Panc1 (cell line): ENCODE data around the gene FKBP6. TPM values are rescaled to one million over a fixed set of nuclear protein-coding genes. Genes with fewer than 3 reads are reported as not detected.

Experiments
- ATAC-seq: fragments of 200-7000 bp; cut with Tn5 transposase; 2 replicates; pipeline ENCODE4 v1.9.1; 2020; ENCODE audit warnings: mild to moderate bottlenecking, moderate library complexity
- BruUV-seq: library from RNA; stranded (reverse); fragments of 400-500 nt; replicated peaks from 2 replicates; lab custom pipeline; 2021; lab: Mats Ljungman, UMichigan
- CTCF ChIA-PET: fragments of 300-600 bp; sonication (Branson Sonifier 250); formaldehyde crosslinking; loops from one replicate; lab custom pipeline; 2022; ENCODE audit warnings: antibody characterized with exemption; lab: Charles Lee
- POLR2A ChIA-PET: fragments of 300-600 bp; sonication (Branson Sonifier 250); formaldehyde crosslinking; loops from one replicate; lab custom pipeline; 2022; ENCODE audit warnings: antibody characterized with exemption; lab: Charles Lee
- DNase-seq: peaks from one replicate; pipeline ENCODE4 v3.0.0-alpha.2; 2010; ENCODE audit warnings: low read depth, low spot score
- H3K27ac ChIP-seq: 2 replicates; pipeline ENCODE4 v1.5.1; 2011; ENCODE audit warnings: mild to moderate bottlenecking, low read length, inconsistent platforms
- H3K27me3 ChIP-seq: fragments of 200-500 bp; sonication (Bioruptor generic); 2 replicates; pipeline ENCODE4 v1.6.0; 2014; ENCODE audit warnings: low read length, inconsistent platforms; ENCODE audit not compliant: control insufficient read depth, insufficient read depth
- H3K36me3 ChIP-seq: fragments of 200-500 bp; sonication (Bioruptor generic); 2 replicates; pipeline ENCODE4 v1.5.1; 2014; ENCODE audit warnings: inconsistent platforms, mild to moderate bottlenecking, low read length, moderate library complexity; ENCODE audit not compliant: control insufficient read depth, insufficient read depth
- H3K4me1 ChIP-seq: 2 replicates; pipeline ENCODE4 v1.5.1; 2011; ENCODE audit warnings: inconsistent platforms, mild to moderate bottlenecking, low read length, moderate library complexity; ENCODE audit not compliant: control insufficient read depth, insufficient read depth
- H3K4me3 ChIP-seq, 2 experiments: 2 replicates each; pipeline ENCODE4 v1.5.1; 2011 to 2012; ENCODE audit warnings: low read depth in 2 of 2, low read length in 2 of 2, mild to moderate bottlenecking in 2 of 2, inconsistent platforms in 1 of 2, moderate library complexity in 1 of 2
- H3K9me3 ChIP-seq: fragments of 200-500 bp; sonication (Bioruptor generic); 2 replicates; pipeline ENCODE4 v1.5.1; 2014; ENCODE audit warnings: low read depth, mild to moderate bottlenecking, inconsistent platforms, low read length, moderate library complexity; ENCODE audit not compliant: control insufficient read depth, insufficient read depth
- CTCF ChIP-seq: fragments of 450-650 bp; IDR thresholded peaks from 2 replicates; pipeline ENCODE4 v1.5.1; 2017; ENCODE audit warnings: mild to moderate bottlenecking
- POLR2AphosphoS5 ChIP-seq: IDR thresholded peaks from 2 replicates; pipeline ENCODE4 v1.6.1; 2012; ENCODE audit warnings: mild to moderate bottlenecking, low read depth, low read length, moderate library complexity
- REST ChIP-seq, 2 experiments: IDR thresholded peaks; 2 replicates each; pipeline ENCODE4 v1.6.1; 2011 to 2012; ENCODE audit warnings: low read depth in 2 of 2, control low read depth in 1 of 2, low read length in 1 of 2, mild to moderate bottlenecking in 1 of 2, moderate library complexity in 1 of 2; ENCODE audit not compliant: insufficient read depth in 1 of 2
- SIN3A ChIP-seq: IDR thresholded peaks from 2 replicates; pipeline ENCODE4 v1.6.1; 2012; ENCODE audit warnings: low read depth, mild to moderate bottlenecking, low read length, moderate library complexity, borderline replicate concordance; ENCODE audit not compliant: insufficient read depth
- TCF7L2 ChIP-seq: IDR thresholded peaks from 2 replicates; pipeline ENCODE4 v1.6.1; 2011; ENCODE audit warnings: mild to moderate bottlenecking, low read depth, low read length, inconsistent platforms
- in situ Hi-C: cut with HindIII; loops from 2 replicates; pipeline ENCODE4 v1.10.0; 2016; ENCODE audit warnings: low sequenced_read_pairs, low pct_unique_long_range_greater_than_20kb
- intact Hi-C: fragments of 100-400 bp; cut with micrococcal nuclease; formaldehyde crosslinking; loops from one replicate; pipeline ENCODE4 v1.10.0; 2022; ENCODE audit not compliant: unreplicated experiment
- total RNA-seq: library from RNA; stranded (reverse); gene quantifications from one replicate; pipeline ENCODE4 v1.2.1, GENCODE V29; 2021; ENCODE audit not compliant: unreplicated experiment

FKBP6 gene
- total RNA-seq, 1 experiment from 2014 or later = not detected

- no peak overlapping the region for H3K27ac ChIP-seq
- TF ChIP-seq CTCF (no peak), TCF7L2 (no peak), SIN3A (no peak), REST (IDR thresholded peaks at IDR 0.05; ENCODE audit: insufficient read depth in 1 of 2, low read depth in 2 of 2, low read length in 1 of 2) (no peak), POLR2AphosphoS5 (no peak)
- no peak overlapping the region for H3K4me3 ChIP-seq
- ATAC-seq (no peak), DNase-seq (no peak)
- intact Hi-C loops = no loop called here
- POLR2A ChIA-PET = no interaction called here
- in situ Hi-C loops = no loop called here
- H3K27me3 ChIP-seq = no peaks in the 10 kb centered on the region
- BruUV-seq = no TSS peak
- CTCF ChIA-PET = no interaction called here
- no peaks in the 10 kb centered on the region for H3K36me3 ChIP-seq
- no peaks in the 10 kb centered on the region for H3K9me3 ChIP-seq
- peaks cover 4% of the 10 kb centered on the region for H3K4me1 ChIP-seq
Observed at GRCh38 chr7:73353243-73353642, 25.3 kb downstream of the FKBP6 start.

- no peak for ATAC-seq
Observed at GRCh38 chr7:73354196-73354595, 26.2 kb downstream of the FKBP6 start.

More at GRCh38 chr7:73354196-73354595, 26.2 kb downstream of the FKBP6 start:
- POLR2A ChIA-PET = no interaction called here
- CTCF ChIA-PET = no interaction called here
- TF ChIP-seq SIN3A (no peak), POLR2AphosphoS5 (no peak), TCF7L2 (no peak), REST (IDR thresholded peaks at IDR 0.05; ENCODE audit: insufficient read depth in 1 of 2, low read depth in 2 of 2, low read length in 1 of 2) (no peak), CTCF (no peak)
- Histone ChIP-seq H3K4me3 (no peak overlapping the region), H3K4me1 (peaks cover 9% of the 10 kb centered on the region), H3K36me3 (no peaks in the 10 kb centered on the region), H3K27ac (no peak overlapping the region), H3K27me3 (no peaks in the 10 kb centered on the region), H3K9me3 (no peaks in the 10 kb centered on the region)
- in situ Hi-C loops (no loop called here), intact Hi-C loops (no loop called here)
- no peak for DNase-seq
- BruUV-seq = no TSS peak
